Body of pancreas (tissue), 4 donors: ENCODE results near the gene TPP1.

Experiments used
- CTCF ChIP-seq, 7 experiments: fragments of 450-650 bp in 4 of 7; fragments of 200-600 bp in 3 of 7; sonication (generic) in 3 of 7; IDR thresholded peaks; one replicate each; pipeline ENCODE4 v1.5.1; 2016 to 2019; ENCODE audit warnings: antibody characterized with exemption in 7 of 7
- POLR2A ChIP-seq, 3 donors: fragments of 450-650 bp; IDR thresholded peaks; one replicate each; pipeline ENCODE4 v1.6.1; 2016; ENCODE audit warnings: antibody characterized with exemption in 3 of 3, mild to moderate bottlenecking in 2 of 3

- TF ChIP-seq CTCF (IDR thresholded peaks at IDR 0.05), result no peak
- no peak for TF ChIP-seq POLR2A (IDR thresholded peaks at IDR 0.05)
Observed at GRCh38 chr11:6608726-6609501, 10.3 kb downstream of the TPP1 start.
